NT2/D1 (cell line): ENCODE measurements around the gene CDH8.

Source experiments
- SUZ12 ChIP-seq: IDR thresholded peaks from 2 replicates; pipeline ENCODE4 v1.6.1; 2011; ENCODE audit not compliant: insufficient read length, insufficient read depth; ENCODE audit errors: extremely low read depth
- YY1 ChIP-seq: IDR thresholded peaks from 2 replicates; pipeline ENCODE4 v1.6.1; 2011; ENCODE audit not compliant: insufficient read length, insufficient read depth
- ZNF274 ChIP-seq: IDR thresholded peaks from 2 replicates; pipeline ENCODE4 v1.6.1; 2011; ENCODE audit warnings: mild to moderate bottlenecking, low read depth, low read length

DNA sequence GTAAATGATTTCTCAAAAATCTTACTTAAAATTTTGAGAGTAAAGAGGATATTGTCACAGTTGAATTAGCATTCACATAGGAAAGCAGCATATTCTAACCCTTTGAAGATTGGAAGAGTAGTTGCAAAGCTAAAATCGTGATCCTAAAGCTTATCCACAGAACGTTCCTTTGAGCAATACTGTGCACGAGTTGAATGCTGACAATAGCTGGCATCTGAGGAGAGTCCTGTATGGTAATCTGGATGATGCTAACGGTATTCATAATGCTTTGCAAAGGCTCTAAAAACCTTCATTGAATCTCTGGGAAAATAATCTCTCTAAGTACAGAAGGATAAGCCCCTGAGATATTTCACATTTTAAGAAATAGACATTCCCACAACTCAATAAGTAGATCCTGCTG is 354.6 kb downstream of the CDH8 start:
- TF ChIP-seq YY1 (no peak), ZNF274 (no peak), SUZ12 (no peak)
